SK-N-SH (cell line): ENCODE measurements around the gene FRK. TPM values are rescaled to one million over a fixed set of nuclear protein-coding genes. Genes with fewer than 3 reads are reported as not detected.

Experiments used
- CTCF ChIA-PET: fragments of 300-600, 350-600 bp; formaldehyde crosslinking; extraction: SDS; loops from one replicate; lab custom pipeline; 2021; lab: Yijun Ruan, JAX
- POLR2A ChIA-PET: fragments of 350-600 bp; sonication (Branson Sonifier 250); formaldehyde crosslinking; extraction: SDS; loops from one replicate; lab custom pipeline; 2020; ENCODE audit warnings: antibody characterized with exemption, inconsistent platforms; lab: Yijun Ruan, JAX
- DNase-seq: peaks from one replicate; pipeline ENCODE4 v3.0.0; 2012
- H2AFZ ChIP-seq: fragments of 200-600 bp; sonication (generic); 2 replicates; pipeline ENCODE4 v1.8.1; 2016; ENCODE audit warnings: antibody characterized with exemption, mild to moderate bottlenecking, low read depth
- H3F3A ChIP-seq: fragments of 200-600 bp; sonication (generic); replicated peaks from 2 replicates; pipeline ENCODE3; 2016; ENCODE audit warnings: antibody characterized with exemption, mild to moderate bottlenecking; ENCODE audit not compliant: insufficient read depth
- H3K27ac ChIP-seq, 2 experiments: fragments of 200-500 bp in 1 of 2; fragments of 200-600 bp in 1 of 2; sonication (Bioruptor generic) in 1 of 2; sonication (generic), shearing (Covaris generic) in 1 of 2; 2 replicates each; pipeline versions ENCODE4 v1.5.1 to v1.6.1; 2014 to 2016; ENCODE audit warnings: low read depth in 2 of 2, inconsistent platforms in 1 of 2, low read length in 1 of 2, mild to moderate bottlenecking in 1 of 2, mixed read lengths in 1 of 2
- H3K27me3 ChIP-seq: fragments of 200-600 bp; sonication (generic), shearing (Covaris generic); 2 replicates; pipeline ENCODE4 v1.6.1; 2016; ENCODE audit warnings: mixed run types; ENCODE audit not compliant: insufficient read depth
- H3K36me3 ChIP-seq, 2 experiments: fragments of 200-500 bp in 1 of 2; fragments of 200-600 bp in 1 of 2; sonication (Bioruptor generic) in 1 of 2; sonication (generic) in 1 of 2; replicated peaks in 1 of 2; 2 replicates each; pipeline versions ENCODE3 to v1.5.1; 2014 to 2016; ENCODE audit warnings: low read length in 1 of 2, mild to moderate bottlenecking in 1 of 2; ENCODE audit not compliant: insufficient read depth in 2 of 2, control insufficient read depth in 1 of 2
- H3K4me1 ChIP-seq, 2 experiments: fragments of 200-500 bp in 1 of 2; fragments of 200-600 bp in 1 of 2; sonication (Bioruptor generic) in 1 of 2; sonication (generic), shearing (Covaris generic) in 1 of 2; 2 replicates each; pipeline versions ENCODE4 v1.5.1 to v1.6.1; 2014 to 2016; ENCODE audit warnings: low read depth in 1 of 2, low read length in 1 of 2, mixed run types in 1 of 2; ENCODE audit not compliant: insufficient read depth in 2 of 2, control insufficient read depth in 1 of 2
- H3K4me2 ChIP-seq: fragments of 200-600 bp; sonication (generic), shearing (Covaris generic); 2 replicates; pipeline ENCODE4 v1.6.1; 2017; ENCODE audit warnings: mixed run types
- H3K4me3 ChIP-seq, 2 experiments: fragments of 200-500 bp in 1 of 2; fragments of 200-600 bp in 1 of 2; sonication (Bioruptor generic) in 1 of 2; sonication (generic), shearing (Covaris generic) in 1 of 2; 2 replicates each; pipeline versions ENCODE4 v1.5.1 to v1.8.1; 2014 to 2016; ENCODE audit warnings: low read depth in 2 of 2, inconsistent platforms in 1 of 2, low read length in 1 of 2, mild to moderate bottlenecking in 1 of 2, mixed read lengths in 1 of 2, moderate library complexity in 1 of 2
- H3K79me2 ChIP-seq: fragments of 200-600 bp; sonication (generic); 2 replicates; pipeline ENCODE4 v1.8.1; 2017; ENCODE audit warnings: mild to moderate bottlenecking; ENCODE audit not compliant: insufficient read depth
- H3K9ac ChIP-seq: fragments of 200-600 bp; sonication (generic); 2 replicates; pipeline ENCODE4 v1.6.1; 2017; ENCODE audit warnings: mixed run types
- H3K9me2 ChIP-seq: fragments of 200-600 bp; sonication (generic); 2 replicates; pipeline ENCODE4 v1.6.1; 2017; ENCODE audit warnings: mixed run types
- H3K9me3 ChIP-seq: fragments of 200-600 bp; sonication (generic); 2 replicates; pipeline ENCODE4 v1.6.1; 2017; ENCODE audit warnings: mixed run types, mild to moderate bottlenecking, moderate library complexity
- H4K20me1 ChIP-seq: fragments of 200-600 bp; sonication (generic); 2 replicates; pipeline ENCODE4 v1.6.1; 2017; ENCODE audit warnings: mild to moderate bottlenecking, mixed run types; ENCODE audit not compliant: insufficient read depth
- CHD2 ChIP-seq: fragments of 150-350 bp; IDR thresholded peaks from 2 replicates; pipeline ENCODE4 v1.6.1; 2018; ENCODE audit warnings: low read length; ENCODE audit not compliant: partially characterized antibody
- CTCF ChIP-seq: fragments of 200-600 bp; sonication (generic); IDR thresholded peaks from 2 replicates; pipeline ENCODE4 v1.6.1; 2017; ENCODE audit warnings: antibody characterized with exemption, mild to moderate bottlenecking, moderate library complexity
- EP300 ChIP-seq, 2 experiments: IDR thresholded peaks; 2 replicates each; pipeline versions ENCODE4 v1.4.0 to v1.6.1; 2012; ENCODE audit warnings: borderline replicate concordance in 1 of 2, low read depth in 1 of 2, low read length in 1 of 2
- FOSL2 ChIP-seq: IDR thresholded peaks from 2 replicates; pipeline ENCODE4 v1.4.0; 2012; ENCODE audit warnings: low read depth, mild to moderate bottlenecking, moderate library complexity, borderline replicate concordance
- FOXJ3 ChIP-seq: sonication (generic); formaldehyde crosslinking; IDR thresholded peaks from 2 replicates; pipeline ENCODE4 v1.5.1; 2020; ENCODE audit warnings: mild to moderate bottlenecking, missing genetic modification reagents
- FOXM1 ChIP-seq: IDR thresholded peaks from 2 replicates; pipeline ENCODE4 v1.4.0; 2012; ENCODE audit warnings: low read depth, mild to moderate bottlenecking
- GABPA ChIP-seq: IDR thresholded peaks from 2 replicates; pipeline ENCODE4 v1.4.0; 2012; ENCODE audit warnings: low read depth, mild to moderate bottlenecking
- GATA2 ChIP-seq: sonication (generic); formaldehyde crosslinking; IDR thresholded peaks from 2 replicates; pipeline ENCODE4 v1.5.0; 2020; ENCODE audit warnings: mild to moderate bottlenecking, missing genetic modification reagents
- JUND ChIP-seq: IDR thresholded peaks from 2 replicates; pipeline ENCODE4 v1.4.0; 2012
- MAX ChIP-seq: IDR thresholded peaks from 2 replicates; pipeline ENCODE4 v1.4.0; 2012; ENCODE audit warnings: low read depth
- MXI1 ChIP-seq: IDR thresholded peaks from 2 replicates; pipeline ENCODE4 v1.6.1; 2012; ENCODE audit warnings: mild to moderate bottlenecking, low read depth, low read length, improper control_type of control experiment
- NFIC ChIP-seq: IDR thresholded peaks from 2 replicates; pipeline ENCODE4 v1.4.0; 2012; ENCODE audit warnings: borderline replicate concordance
- POLR2AphosphoS5 ChIP-seq: IDR thresholded peaks from 2 replicates; pipeline ENCODE4 v1.6.1; 2012; ENCODE audit warnings: low read depth, low read length
- RAD21 ChIP-seq: IDR thresholded peaks from 2 replicates; pipeline ENCODE4 v1.6.1; 2012; ENCODE audit warnings: mild to moderate bottlenecking, low read length
- RCOR1 ChIP-seq: fragments of 150-350 bp; IDR thresholded peaks from 2 replicates; pipeline ENCODE4 v1.6.1; 2017; ENCODE audit warnings: antibody characterized with exemption, low read length
- SIN3A ChIP-seq: IDR thresholded peaks from 2 replicates; pipeline ENCODE4 v1.6.1; 2012; ENCODE audit warnings: low read depth, mild to moderate bottlenecking, low read length, moderate library complexity, borderline replicate concordance
- SMC3 ChIP-seq: IDR thresholded peaks from 2 replicates; pipeline ENCODE4 v1.6.1; 2012; ENCODE audit warnings: low read depth, low read length, improper control_type of control experiment
- TAF1 ChIP-seq: IDR thresholded peaks from 2 replicates; pipeline ENCODE4 v1.6.1; 2012; ENCODE audit warnings: low read depth, mild to moderate bottlenecking, low read length, moderate library complexity, borderline replicate concordance
- USF1 ChIP-seq: IDR thresholded peaks from 2 replicates; pipeline ENCODE4 v1.4.0; 2012; ENCODE audit warnings: low read depth, borderline replicate concordance
- WGBS: methylation state at CpG from one replicate; pipeline ENCODE4 v1.1.6; 2017; ENCODE audit warnings: low lambda C conversion rate; 5-methylcytosine and 5-hydroxymethylcytosine counted together
- polyA plus RNA-seq, 3 experiments: library from polyadenylated mRNA; depleted of rRNA; stranded (reverse); fragments of >200 nt; gene quantifications; 2 replicates each; pipeline ENCODE4 v1.2.3, GENCODE V29; 2012

FRK gene
- polyA plus RNA-seq, 1 of the 3 experiments (the other 2 are of a cell fraction) = under 0.01 TPM

- Histone ChIP-seq H3K27me3 (no peaks in the 10 kb centered on the region), H3F3A (no peaks in the 10 kb centered on the region), H3K4me1 (no peaks in the 10 kb centered on the region; a peak in 1 of 4 replicates), H4K20me1 (no peaks in the 10 kb centered on the region), H3K27ac (no peak overlapping the region), H3K9ac (no peak overlapping the region), H3K4me3 (no peak overlapping the region), H3K4me2 (no peak overlapping the region), H2AFZ (no peak overlapping the region), H3K79me2 (no peaks in the 10 kb centered on the region), H3K9me2 (no peaks in the 10 kb centered on the region), H3K9me3 (no peaks in the 10 kb centered on the region), H3K36me3 (no peaks in the 10 kb centered on the region)
- DNase-seq = no peak
- ChIA-PET POLR2A (no interaction called here), CTCF (no interaction called here)
- TF ChIP-seq EP300 (IDR thresholded peaks at IDR 0.05; ENCODE audit: borderline replicate concordance in 1 of 2, low read depth in 1 of 2, low read length in 1 of 2) (no peak), RAD21 (no peak), GATA2 (no peak), USF1 (no peak), RCOR1 (no peak), SIN3A (no peak), JUND (no peak), NFIC (no peak), POLR2AphosphoS5 (no peak), CTCF (no peak), GABPA (no peak), MXI1 (no peak), SMC3 (no peak)
Observed at GRCh38 chr6:116020738-116021137, 40.0 kb downstream of the FRK start.

GRCh38 chr6:116019428-116019827 is 41.3 kb downstream of the FRK start:
- Histone ChIP-seq H3K9ac (no peak overlapping the region), H3K36me3 (no peaks in the 10 kb centered on the region)
- WGBS = 66% methylated on average over 2 of the region's 2 CpGs
- TF ChIP-seq FOXJ3 (CRISPR knock-in tag) = no peak
- TF ChIP-seq FOXM1 = no peak
- no peak for TF ChIP-seq GATA2
- no peak for TF ChIP-seq SIN3A
- no peak for TF ChIP-seq FOSL2
- TF ChIP-seq TAF1 = no peak
- TF ChIP-seq MAX = no peak
- no peak for TF ChIP-seq CHD2
- TF ChIP-seq, all 33 proteins: peak for 0
- H4K20me1 ChIP-seq = no peaks in the 10 kb centered on the region
- no peaks in the 10 kb centered on the region for H3K9me3 ChIP-seq
- no peaks in the 10 kb centered on the region for H3F3A ChIP-seq
- no peaks in the 10 kb centered on the region for H3K79me2 ChIP-seq
- DNase-seq = no peak
- H2AFZ ChIP-seq = no peak overlapping the region
- H3K4me3 ChIP-seq = no peak overlapping the region
- H3K27me3 ChIP-seq = no peaks in the 10 kb centered on the region
- no peak overlapping the region for H3K4me2 ChIP-seq
- H3K4me1 ChIP-seq = no peaks in the 10 kb centered on the region; a peak in 1 of 4 replicates
- no peaks in the 10 kb centered on the region for H3K9me2 ChIP-seq
- H3K27ac ChIP-seq = no peak overlapping the region
- CTCF ChIA-PET = interaction anchor here (0.6 to 3.7 kb wide), 3 partner anchors 8 to 860 kb away, joined by 3 to 10 read pairs (median 3); no protein-coding TSS in a partner anchor
- POLR2A ChIA-PET = no interaction called here
